Activated T-cell treated with anti-CD3 and anti-CD28 coated beads, Interleukin-2, amount 50 U/mL, for 24 hours (primary cell): ENCODE data around the gene LAMA1.

Source experiments
- DNase-seq: peaks from one replicate; pipeline ENCODE4 v3.0.0-alpha.2; 2020
- H3K27ac Mint-ChIP-seq: 2 replicates; pipeline ENCODE4 v1.8.0; 2020; ENCODE audit warnings: mild to moderate bottlenecking, mixed read lengths
- H3K27me3 Mint-ChIP-seq: 2 replicates; pipeline ENCODE4 v1.8.0; 2020; ENCODE audit warnings: mixed read lengths
- H3K36me3 Mint-ChIP-seq: 2 replicates; pipeline ENCODE4 v1.8.0; 2020; ENCODE audit warnings: low read depth, mixed read lengths
- H3K4me1 Mint-ChIP-seq: 2 replicates; pipeline ENCODE4 v1.8.0; 2020; ENCODE audit warnings: low read depth, mixed read lengths
- H3K4me3 Mint-ChIP-seq: 2 replicates; pipeline ENCODE4 v1.8.0; 2020; ENCODE audit warnings: mild to moderate bottlenecking, moderate library complexity, mixed read lengths
- H3K9me3 Mint-ChIP-seq: 2 replicates; pipeline ENCODE4 v1.8.0; 2020; ENCODE audit warnings: mixed read lengths

Gene LAMA1

GRCh38 chr18:6963452-6964097, 154.0 kb downstream of the LAMA1 start:
- peaks cover 6% of the 10 kb centered on the region for H3K9me3 Mint-ChIP-seq
- H3K4me1 Mint-ChIP-seq, result no peaks in the 10 kb centered on the region

DNA sequence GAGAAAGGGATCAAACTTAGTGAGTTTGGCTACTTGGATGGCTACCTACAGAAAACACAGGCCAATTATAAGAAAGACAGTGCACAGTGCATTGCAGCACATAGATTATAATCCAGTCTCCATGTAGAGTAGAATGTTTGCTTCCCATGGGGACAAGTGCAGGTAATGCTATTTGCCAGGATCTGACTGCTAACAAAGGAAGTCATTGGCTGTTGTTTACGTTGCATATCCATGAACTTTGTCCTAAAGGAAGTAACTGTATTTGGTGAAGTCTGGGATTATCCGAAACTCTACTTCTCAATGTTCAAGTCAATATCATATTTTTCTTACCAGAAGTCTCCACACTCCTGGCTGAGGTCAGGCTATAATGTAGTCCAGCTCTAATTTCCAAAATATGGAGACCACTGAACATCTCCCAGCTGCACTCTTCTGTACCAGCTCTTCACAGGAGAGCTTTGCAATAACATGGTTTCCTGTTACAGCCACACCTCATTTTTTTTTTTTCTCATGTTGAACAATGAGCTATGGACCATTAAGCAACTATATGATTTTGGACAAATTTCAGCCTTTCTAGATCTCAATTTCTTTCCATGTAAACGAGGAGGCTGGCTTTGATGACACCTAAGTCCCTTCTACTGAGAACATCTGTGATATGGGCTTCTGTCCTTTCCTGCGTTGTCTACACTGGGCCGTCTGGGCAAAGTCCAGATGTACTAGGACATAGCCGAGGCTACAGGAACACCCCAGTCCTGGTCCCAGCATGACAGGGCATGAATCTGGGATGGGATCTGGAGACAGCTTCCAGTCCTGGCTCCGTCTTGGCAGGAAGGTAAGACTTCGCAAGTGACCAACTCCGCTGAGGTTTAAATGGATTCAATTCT, 154.8 kb downstream of the LAMA1 start:
- Mint-ChIP-seq H3K4me1 (no peaks in the 10 kb centered on the region), H3K27ac (no peak overlapping the region), H3K36me3 (no peaks in the 10 kb centered on the region), H3K4me3 (no peak overlapping the region), H3K9me3 (peaks cover 6% of the 10 kb centered on the region), H3K27me3 (no peaks in the 10 kb centered on the region)
- no peak for DNase-seq

More at GRCh38 chr18:6963452-6964097, 154.0 kb downstream of the LAMA1 start:
- H3K4me3 Mint-ChIP-seq, result no peak overlapping the region
- no peaks in the 10 kb centered on the region for H3K36me3 Mint-ChIP-seq
- H3K27ac Mint-ChIP-seq, result no peak overlapping the region
- no peaks in the 10 kb centered on the region for H3K27me3 Mint-ChIP-seq
- DNase-seq, result no peak

DNA sequence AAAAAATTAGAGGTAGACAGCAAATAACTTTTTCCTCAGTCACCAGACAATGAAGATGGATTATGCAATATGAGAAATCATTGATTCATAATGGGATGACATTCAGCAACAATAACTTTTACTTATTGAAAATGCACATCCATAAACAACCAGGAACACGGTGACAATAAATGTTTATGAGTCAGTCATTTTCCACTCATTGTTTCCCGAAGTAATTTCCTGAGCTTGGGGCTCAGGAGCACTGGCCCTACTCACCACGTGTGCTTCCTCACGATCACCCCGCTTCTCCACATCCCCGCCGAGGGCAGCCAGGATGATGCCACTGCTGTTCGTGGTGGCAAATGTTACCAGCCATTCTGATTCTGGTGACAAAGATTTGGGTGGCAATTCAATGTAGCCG, 156.3 kb downstream of the LAMA1 start:
- Mint-ChIP-seq H3K4me3 (no peak overlapping the region), H3K27ac (no peak overlapping the region)
- no peak for DNase-seq

GRCh38 chr18:6960656-6961055, 156.9 kb downstream of the LAMA1 start:
- Mint-ChIP-seq H3K4me1 (no peaks in the 10 kb centered on the region), H3K36me3 (no peaks in the 10 kb centered on the region), H3K27ac (no peak overlapping the region), H3K9me3 (peaks cover 6% of the 10 kb centered on the region), H3K4me3 (no peak overlapping the region), H3K27me3 (no peaks in the 10 kb centered on the region)
- DNase-seq, result no peak

More for the DNA sequence above, 156.3 kb downstream of the LAMA1 start:
- Mint-ChIP-seq H3K9me3 (peaks cover 6% of the 10 kb centered on the region), H3K36me3 (no peaks in the 10 kb centered on the region), H3K4me1 (no peaks in the 10 kb centered on the region), H3K27me3 (no peaks in the 10 kb centered on the region)

DNA sequence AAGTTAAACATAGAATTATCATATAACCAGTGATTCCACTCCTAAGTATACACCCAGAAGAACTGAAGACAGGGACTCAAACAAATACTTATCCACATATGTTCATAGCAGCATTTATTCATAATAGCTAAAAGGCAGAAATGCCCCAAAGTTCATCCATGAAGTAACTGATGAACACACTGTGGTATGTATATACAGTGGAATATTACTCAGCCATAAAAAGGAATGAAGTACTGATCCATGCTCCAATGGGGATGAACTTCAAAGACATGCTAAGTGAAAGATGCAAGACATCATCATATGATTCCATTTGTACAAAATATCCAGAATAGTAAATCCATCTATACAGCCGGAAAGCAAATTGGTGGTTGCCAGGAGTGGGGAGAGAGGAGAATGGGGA, 157.5 kb downstream of the LAMA1 start:
- H3K9me3 Mint-ChIP-seq, result peaks cover 6% of the 10 kb centered on the region
- no peaks in the 10 kb centered on the region for H3K4me1 Mint-ChIP-seq

GRCh38 chr18:6959110-6959509, 158.5 kb downstream of the LAMA1 start:
- no peak overlapping the region for H3K27ac Mint-ChIP-seq
- H3K4me1 Mint-ChIP-seq, result no peaks in the 10 kb centered on the region

More for the DNA sequence above, 157.5 kb downstream of the LAMA1 start:
- Mint-ChIP-seq H3K4me3 (no peak overlapping the region), H3K27me3 (no peaks in the 10 kb centered on the region), H3K36me3 (no peaks in the 10 kb centered on the region), H3K27ac (no peak overlapping the region)
- DNase-seq, result no peak

DNA sequence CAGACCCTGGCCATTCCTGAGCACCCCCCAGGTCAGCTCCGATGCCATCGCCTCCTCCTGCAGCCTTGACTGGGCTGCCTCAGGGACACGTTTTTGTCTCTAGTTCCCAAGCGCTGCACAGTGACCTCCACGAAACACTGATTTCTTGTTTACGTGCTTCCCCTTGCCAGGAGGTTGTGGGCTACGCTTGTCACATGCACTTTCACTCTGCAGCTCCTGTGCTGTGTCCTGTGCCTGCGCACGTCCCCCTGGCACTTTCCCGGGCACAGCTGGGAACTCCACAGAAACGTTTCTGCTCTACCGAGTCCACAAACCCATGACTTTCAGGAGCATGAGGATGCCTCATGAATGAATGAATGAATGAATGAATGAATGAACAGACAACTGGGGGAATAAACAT, 160.6 kb downstream of the LAMA1 start:
- Mint-ChIP-seq H3K27me3 (no peaks in the 10 kb centered on the region), H3K4me3 (no peak overlapping the region), H3K9me3 (peaks cover 10% of the 10 kb centered on the region), H3K4me1 (no peaks in the 10 kb centered on the region), H3K36me3 (no peaks in the 10 kb centered on the region), H3K27ac (no peak overlapping the region)
- no peak for DNase-seq

More at GRCh38 chr18:6959110-6959509, 158.5 kb downstream of the LAMA1 start:
- H3K27me3 Mint-ChIP-seq, result no peaks in the 10 kb centered on the region
- H3K9me3 Mint-ChIP-seq, result peaks cover 6% of the 10 kb centered on the region
- no peak for DNase-seq
- no peak overlapping the region for H3K4me3 Mint-ChIP-seq
- H3K36me3 Mint-ChIP-seq, result no peaks in the 10 kb centered on the region

DNA sequence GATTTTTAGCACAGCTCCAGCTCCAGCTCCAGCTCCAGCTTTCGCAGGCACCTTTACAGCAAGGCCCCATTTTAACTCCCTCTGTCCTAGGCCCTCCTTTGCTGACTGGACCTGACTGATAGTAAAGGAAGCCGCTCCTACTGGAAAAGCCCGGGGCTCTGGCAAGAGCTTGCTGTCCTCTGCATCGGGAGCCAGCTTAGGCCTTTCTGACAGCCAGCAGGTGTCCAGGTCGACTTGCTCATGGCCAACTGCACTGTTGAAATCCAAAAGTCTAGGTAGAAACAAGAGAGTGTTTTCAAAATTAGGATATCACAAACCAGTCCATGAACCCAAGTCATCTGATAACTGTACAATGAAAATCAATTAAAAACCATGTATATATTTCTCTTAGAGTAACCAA, 161.1 kb downstream of the LAMA1 start:
- Mint-ChIP-seq H3K4me3 (no peak overlapping the region), H3K4me1 (no peaks in the 10 kb centered on the region), H3K27me3 (no peaks in the 10 kb centered on the region), H3K9me3 (peaks cover 11% of the 10 kb centered on the region), H3K27ac (no peak overlapping the region), H3K36me3 (no peaks in the 10 kb centered on the region)
- no peak for DNase-seq

DNA sequence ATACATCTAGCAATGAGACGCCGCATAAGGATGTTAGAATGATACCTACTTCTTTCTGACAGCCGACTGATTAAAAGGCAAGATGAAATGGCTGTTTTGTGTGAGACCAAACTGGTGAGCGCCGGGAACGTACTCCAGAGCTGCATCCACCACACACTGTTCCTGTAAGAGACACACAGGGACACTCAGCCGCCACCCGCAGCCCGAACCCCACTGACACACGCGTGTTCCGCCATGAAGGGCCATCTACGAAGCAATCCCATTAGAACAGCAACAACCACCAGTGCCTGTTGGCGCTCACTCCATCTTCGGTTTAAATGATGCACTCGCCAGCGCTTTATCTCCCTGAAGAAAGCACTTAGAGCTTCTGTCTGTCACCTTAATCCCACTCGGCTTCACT, 162.3 kb downstream of the LAMA1 start:
- Mint-ChIP-seq H3K4me1 (no peaks in the 10 kb centered on the region), H3K27ac (no peak overlapping the region), H3K9me3 (peaks cover 13% of the 10 kb centered on the region), H3K4me3 (no peak overlapping the region), H3K36me3 (no peaks in the 10 kb centered on the region), H3K27me3 (no peaks in the 10 kb centered on the region)
- no peak for DNase-seq

GRCh38 chr18:6954501-6954900, 163.1 kb downstream of the LAMA1 start:
- Mint-ChIP-seq H3K27me3 (no peaks in the 10 kb centered on the region), H3K27ac (no peak overlapping the region), H3K9me3 (peaks cover 9% of the 10 kb centered on the region), H3K4me1 (no peaks in the 10 kb centered on the region), H3K36me3 (no peaks in the 10 kb centered on the region), H3K4me3 (no peak overlapping the region)
- no peak for DNase-seq

DNA sequence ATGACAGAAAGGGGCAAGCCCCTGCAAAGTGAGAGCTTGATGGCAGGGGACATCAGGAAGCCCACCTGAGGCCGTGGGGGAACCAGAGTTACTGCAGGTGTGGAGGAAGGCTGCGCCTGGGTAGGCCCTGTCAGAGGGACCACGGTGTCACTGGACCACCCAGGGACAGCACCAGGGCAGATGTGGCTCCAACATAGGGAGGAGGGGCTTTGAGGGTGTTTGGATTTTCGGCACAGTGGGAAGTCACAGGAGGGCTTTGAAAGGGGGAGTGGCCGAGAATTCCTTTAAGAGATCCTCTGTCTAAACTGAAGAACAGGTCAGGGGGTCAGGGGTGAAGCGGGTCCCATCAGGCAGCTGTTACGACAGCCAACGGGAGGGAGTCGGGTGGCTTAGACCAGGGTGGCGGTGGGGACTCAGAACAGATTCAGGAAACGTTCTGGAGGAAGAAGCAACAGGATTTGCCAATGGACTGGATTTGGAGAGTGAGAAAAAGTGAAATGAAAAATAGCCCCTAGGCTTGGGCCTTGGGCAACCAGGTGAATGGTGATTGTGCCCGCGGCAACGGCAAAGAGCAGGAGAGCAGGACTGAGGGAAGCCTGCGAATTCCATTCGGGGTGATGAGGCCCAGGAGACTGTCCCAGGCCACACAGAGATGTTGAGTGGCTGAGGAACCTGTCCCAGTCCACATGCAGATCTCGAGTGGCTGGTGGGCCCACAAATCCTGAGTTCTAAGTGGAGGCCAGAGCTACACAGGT, 166.1 kb downstream of the LAMA1 start:
- no peak overlapping the region for H3K27ac Mint-ChIP-seq
- peaks cover 9% of the 10 kb centered on the region for H3K9me3 Mint-ChIP-seq
- no peak overlapping the region for H3K4me3 Mint-ChIP-seq
- no peaks in the 10 kb centered on the region for H3K27me3 Mint-ChIP-seq
- no peaks in the 10 kb centered on the region for H3K36me3 Mint-ChIP-seq
- no peaks in the 10 kb centered on the region for H3K4me1 Mint-ChIP-seq
- no peak for DNase-seq

GRCh38 chr18:6950641-6951040, 167.0 kb downstream of the LAMA1 start:
- H3K4me3 Mint-ChIP-seq, result no peak overlapping the region
- DNase-seq, result no peak
- H3K36me3 Mint-ChIP-seq, result no peaks in the 10 kb centered on the region
- no peaks in the 10 kb centered on the region for H3K27me3 Mint-ChIP-seq
- H3K4me1 Mint-ChIP-seq, result no peaks in the 10 kb centered on the region
- H3K9me3 Mint-ChIP-seq, result peaks cover 9% of the 10 kb centered on the region
- no peak overlapping the region for H3K27ac Mint-ChIP-seq

DNA sequence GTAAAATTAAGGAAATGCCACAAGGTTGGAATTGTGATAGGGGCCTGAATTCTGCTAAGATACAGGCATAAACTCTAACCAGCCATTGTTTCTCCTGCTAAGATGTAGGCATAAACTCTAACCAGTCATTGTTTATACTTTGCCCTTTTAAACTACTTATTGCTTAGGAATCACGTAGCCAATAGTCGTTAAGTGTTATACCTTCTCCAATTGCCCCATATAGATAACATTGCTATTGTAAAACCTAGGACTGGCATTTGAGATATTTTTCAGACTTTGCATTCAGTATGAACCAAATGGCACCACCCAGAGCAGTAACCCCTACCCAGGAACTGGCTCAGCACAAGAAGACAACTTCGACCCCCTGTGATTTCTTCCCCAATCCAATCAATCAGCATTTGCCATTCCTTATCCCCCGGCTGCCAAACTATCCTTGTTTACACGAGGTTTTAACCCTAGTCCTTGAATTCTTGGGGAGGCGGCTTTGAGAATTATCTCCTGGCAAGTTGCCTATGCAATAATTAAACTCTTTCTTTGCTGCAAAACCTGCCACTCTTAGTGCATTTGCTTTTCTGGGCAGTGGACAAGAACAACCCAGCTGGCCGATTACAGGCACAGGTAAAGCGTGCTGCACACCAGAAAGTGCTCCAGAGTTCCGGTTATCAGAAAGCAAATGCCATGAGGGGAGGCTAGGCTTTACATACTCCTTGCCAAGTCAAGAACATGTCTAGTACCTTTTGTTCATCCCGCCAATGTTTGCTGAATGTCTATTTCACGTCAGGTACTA, 167.6 kb downstream of the LAMA1 start:
- H3K27me3 Mint-ChIP-seq, result no peaks in the 10 kb centered on the region

More for the DNA sequence above, 167.6 kb downstream of the LAMA1 start:
- H3K4me3 Mint-ChIP-seq, result no peak overlapping the region
- H3K9me3 Mint-ChIP-seq, result peaks cover 9% of the 10 kb centered on the region
- no peaks in the 10 kb centered on the region for H3K4me1 Mint-ChIP-seq
- no peaks in the 10 kb centered on the region for H3K36me3 Mint-ChIP-seq
- no peak overlapping the region for H3K27ac Mint-ChIP-seq
- no peak for DNase-seq
